ENCODE measurements around the gene DMD. TPM values are rescaled to one million over a fixed set of nuclear protein-coding genes. Genes with fewer than 3 reads are reported as not detected.
"Not testable (repeated sequence)": the region's sequence is repeated elsewhere in the genome, so short reads cannot be mapped to it uniquely, and the experiment has no call there.

The DMD gene
- total RNA-seq, 1 donor from 2014 or later, result 3.8 TPM

GRCh38 chrX:32867781-32868523 lies 343.4 kb downstream of the DMD start:
- DNase-seq (ENCODE audit: low read depth in 2 of 2), result no peak

- DNase-seq (ENCODE audit: low read depth in 2 of 2), result no peak
These were observed 359.1 kb downstream of the DMD start for GRCh38 chrX:32852203-32852602.

DNA sequence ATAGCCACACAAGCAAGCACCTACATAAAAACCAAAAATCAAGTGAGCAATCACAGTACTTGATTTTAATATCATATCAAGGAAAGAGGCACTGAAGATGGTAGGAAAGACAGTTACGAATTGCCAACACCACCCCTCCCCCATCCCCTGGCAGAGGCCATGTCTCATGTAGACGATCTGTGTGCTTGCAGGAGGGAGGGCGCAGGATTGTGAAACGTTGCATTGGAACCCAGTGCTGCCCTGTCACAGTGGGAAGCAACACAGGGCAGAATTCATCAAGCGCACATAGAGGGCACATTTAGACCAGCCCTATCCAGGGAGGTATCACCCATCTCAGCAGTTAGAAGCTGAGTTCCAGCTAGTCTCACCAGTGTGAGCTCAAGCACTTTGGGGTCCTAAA lies 359.8 kb downstream of the DMD start:
- no peak for DNase-seq (ENCODE audit: low read depth in 2 of 2)

DNA sequence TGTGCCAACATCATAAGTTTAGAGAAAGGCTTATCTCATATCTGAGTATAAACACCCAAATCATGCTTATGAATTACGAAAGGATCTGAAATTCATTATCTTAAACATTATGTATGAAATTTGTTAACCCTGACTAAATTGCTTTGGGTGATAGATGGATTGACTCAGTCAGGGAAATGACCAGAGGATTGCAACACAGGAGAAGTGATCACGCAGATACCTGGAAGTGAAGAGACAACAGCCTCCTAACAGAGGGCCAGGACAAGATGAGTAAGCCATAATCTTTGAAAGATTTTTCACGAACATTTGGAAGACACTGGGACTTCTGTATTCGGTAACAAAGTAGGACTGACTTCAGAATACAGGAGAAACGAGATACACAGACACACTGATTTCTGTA lies 363.4 kb downstream of the DMD start:
- no peak for DNase-seq (ENCODE audit: low read depth in 2 of 2)

- no peak for DNase-seq (ENCODE audit: low read depth in 2 of 2)
These were observed 369.3 kb downstream of the DMD start for GRCh38 chrX:32842053-32842452.

DNA sequence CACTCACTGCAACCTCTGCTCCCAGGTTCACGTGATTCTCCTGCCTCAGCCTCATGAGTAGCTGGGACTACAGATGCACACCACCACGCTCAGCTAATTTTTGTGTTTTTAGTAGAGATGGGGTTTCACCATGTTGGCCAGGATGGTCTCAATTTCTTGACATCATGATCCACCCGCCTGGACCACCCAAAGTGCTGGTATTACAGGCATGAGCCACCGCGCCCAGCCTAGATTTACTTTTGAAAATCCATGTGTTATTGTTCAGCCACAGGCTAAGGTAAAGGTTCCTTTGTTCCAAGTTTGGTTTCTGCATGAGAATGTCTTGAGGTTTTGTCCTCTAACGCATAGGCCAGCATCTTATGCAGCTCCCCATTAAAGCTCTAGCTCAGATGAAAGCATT lies 371.6 kb downstream of the DMD start:
- DNase-seq (ENCODE audit: low read depth in 2 of 2), result no peak

DNA sequence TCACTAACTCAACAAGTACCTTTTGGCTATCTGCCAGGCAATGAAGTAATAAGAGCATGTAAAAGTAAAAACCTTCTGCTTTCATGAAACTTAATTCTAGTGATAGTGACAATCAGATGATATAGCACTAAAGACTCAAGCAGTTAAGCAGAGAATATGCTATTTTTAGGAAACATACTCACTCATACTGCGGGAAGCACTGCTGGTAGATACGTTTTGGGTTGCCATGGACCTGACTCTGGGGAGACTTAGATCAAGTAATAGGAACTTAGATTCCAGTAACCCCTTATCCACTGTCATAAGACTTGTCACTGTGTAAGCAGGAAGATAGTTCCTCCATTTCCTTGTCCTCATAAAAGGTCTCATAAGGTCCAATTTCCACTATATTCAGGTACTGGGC lies 386.3 kb downstream of the DMD start:
- DNase-seq (ENCODE audit: low read depth in 2 of 2), result no peak

DNA sequence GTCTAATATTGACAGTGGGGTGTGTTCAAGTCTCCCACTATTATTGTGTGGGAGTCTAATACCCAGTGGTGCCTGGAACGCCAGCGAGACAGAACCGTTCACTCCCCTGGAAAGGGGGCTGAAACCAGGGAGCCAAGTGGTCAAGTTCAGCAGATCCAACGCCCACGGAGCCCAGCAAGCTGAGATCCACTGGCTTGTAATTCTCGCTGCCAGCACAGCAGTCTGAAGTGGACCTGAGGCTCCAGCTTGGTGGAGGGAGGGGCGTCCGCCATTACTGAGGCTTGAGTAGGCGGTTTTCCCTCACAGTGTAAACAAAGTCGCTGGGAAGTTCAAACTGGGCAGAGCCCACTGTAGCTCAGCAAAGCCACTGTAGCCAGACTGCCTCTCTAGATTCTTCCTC lies 407.3 kb downstream of the DMD start:
- DNase-seq (ENCODE audit: low read depth in 2 of 2), result no peak

DNA sequence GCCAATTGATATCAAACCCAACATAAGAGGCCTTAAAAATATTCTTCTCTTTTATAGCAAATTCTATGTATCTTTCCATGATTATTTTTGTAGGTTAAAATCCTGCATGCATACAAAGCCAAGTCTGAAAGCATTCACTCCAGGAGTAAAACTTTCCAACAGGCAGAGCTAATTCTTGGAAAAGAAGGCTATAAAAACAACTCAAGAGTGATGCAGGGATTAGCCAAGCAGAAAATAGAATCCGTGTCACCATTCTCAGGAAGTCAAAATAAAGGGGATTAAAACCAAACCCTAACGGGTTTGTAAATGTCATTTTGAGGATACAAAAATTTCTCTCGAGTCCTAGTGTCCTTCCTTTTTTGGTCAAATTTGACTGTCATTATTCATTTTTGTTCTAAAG lies 412.4 kb downstream of the DMD start:
- DNase-seq (ENCODE audit: low read depth in 2 of 2), result no peak

DNA sequence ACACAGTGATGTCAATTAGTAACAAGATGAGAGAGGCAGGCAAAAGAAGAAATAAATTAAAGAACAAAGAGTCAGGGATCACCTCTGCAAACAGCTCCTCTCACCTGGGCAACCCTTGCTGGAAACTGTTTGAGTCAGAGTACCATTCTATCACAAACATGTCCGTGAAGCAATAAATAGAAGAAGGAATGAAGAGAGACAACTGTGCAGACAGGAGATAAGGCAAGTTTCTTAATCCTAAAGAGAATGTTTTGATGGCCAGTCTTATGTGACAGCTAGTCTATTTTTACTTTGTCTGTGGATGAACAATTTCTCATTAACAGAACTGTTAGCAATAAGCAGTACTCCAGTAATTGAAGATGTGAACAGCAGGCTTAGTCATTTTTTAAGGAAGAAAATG lies 422.4 kb downstream of the DMD start:
- no peak for DNase-seq (ENCODE audit: low read depth in 2 of 2)

DNA sequence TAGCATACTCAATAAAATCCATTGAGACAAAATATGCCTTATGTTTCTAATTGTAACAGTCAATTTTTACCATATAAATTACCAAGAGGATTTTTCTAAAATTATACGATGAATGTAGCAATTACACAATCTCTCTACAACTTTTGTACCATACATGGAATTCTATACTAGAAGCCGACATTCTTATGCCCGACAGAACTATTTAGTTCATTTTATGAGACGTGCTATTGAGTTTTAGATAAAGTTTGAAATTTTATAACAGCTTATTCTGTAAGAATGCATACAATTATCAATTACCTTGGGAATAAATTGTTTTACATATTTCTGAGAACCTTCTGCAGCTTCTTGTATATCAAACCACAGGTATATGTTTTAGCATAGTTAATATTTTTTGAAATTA lies 431.2 kb downstream of the DMD start:
- no peak for DNase-seq (ENCODE audit: low read depth in 2 of 2)

DNA sequence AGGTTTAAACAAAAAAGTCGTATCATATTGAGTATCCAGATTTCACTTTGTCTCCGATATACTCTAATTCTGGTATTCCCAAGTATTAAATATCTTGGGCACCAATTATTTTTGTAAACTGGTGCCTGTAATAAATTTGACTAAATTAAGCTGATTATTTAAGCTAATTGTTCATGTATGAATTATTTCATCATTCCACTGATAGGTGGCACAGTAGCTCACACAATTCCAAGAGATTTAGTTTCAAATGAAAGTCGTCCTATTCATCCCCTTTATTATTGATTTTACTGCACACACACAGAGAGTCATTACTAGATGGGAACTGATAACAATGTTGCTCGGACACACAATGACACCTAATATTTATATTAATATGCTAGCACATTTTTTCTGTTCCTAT lies 432.4 kb downstream of the DMD start:
- no peak for DNase-seq (ENCODE audit: low read depth in 2 of 2)

- DNase-seq (ENCODE audit: low read depth in 2 of 2), result no peak
These were observed 436.4 kb downstream of the DMD start for GRCh38 chrX:32774966-32775365.

- no peak for DNase-seq (ENCODE audit: low read depth in 2 of 2)
These were observed 462.3 kb downstream of the DMD start for GRCh38 chrX:32749070-32749469.

GRCh38 chrX:32745323-32745722 lies 466.0 kb downstream of the DMD start:
- DNase-seq (ENCODE audit: low read depth in 2 of 2), result no peak

DNA sequence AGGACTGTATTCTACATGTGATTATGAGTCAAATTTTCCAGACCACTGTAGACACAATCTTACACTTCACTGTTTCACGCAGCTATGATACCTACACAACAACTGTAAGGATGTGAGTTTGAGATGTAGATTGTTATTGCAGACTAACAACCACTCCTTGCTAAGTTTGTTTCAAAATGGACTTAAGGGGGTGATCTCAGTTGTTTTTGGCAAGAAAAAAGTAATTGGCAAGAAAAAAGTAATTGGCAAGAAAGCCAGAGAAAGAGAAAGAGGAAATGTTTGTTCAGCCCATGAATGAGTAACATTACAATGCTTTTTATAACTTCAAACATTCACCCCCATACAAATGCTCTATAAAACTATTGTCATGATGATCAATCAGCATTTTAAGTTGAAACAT lies 466.4 kb downstream of the DMD start:
- no peak for DNase-seq (ENCODE audit: low read depth in 2 of 2)

DNA sequence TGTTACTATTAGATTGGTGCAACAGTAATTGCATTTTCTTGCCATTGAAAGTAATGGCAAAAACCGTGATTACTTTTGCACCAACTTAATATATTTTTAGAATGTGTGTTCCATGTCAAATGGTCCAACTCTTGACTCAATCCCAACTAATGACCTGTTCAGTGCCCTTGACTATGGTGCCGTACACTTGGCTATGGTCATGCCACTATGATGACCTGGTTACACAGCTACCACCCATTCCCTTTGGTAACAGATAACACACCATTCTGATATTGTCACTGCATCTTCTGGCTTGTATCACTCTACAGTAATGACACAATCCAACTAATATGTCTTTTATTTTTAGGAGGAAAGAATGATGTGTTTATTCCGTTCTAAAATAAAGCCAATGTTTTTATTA lies 469.4 kb downstream of the DMD start:
- no peak for DNase-seq (ENCODE audit: low read depth in 2 of 2)

DNA sequence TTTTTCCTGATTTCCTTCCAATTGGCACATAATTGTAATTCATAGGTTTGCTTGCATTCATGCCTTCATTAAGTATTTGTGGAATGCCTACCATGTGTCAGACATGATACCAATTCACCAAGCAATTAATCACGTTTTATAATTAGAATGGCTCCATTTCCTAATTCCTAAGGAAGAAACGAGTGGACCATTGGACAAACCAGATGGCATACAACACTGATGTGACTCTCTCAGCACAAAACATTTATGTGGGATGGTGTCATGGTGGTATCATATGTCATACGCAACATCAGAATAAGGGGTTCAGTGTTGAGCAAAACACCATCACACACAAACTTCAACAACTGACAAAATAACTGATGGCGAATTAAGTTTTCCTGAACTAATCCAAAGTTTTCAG lies 502.8 kb downstream of the DMD start:
- no peak for DNase-seq (ENCODE audit: low read depth in 2 of 2)

- DNase-seq (ENCODE audit: low read depth in 2 of 2), result not testable (repeated sequence)
These were observed 506.0 kb downstream of the DMD start for GRCh38 chrX:32705385-32705784.

- no peak for DNase-seq (ENCODE audit: low read depth in 2 of 2)
These were observed 524.0 kb downstream of the DMD start for GRCh38 chrX:32687379-32687778.

GRCh38 chrX:32678487-32678886 lies 532.9 kb downstream of the DMD start:
- no peak for DNase-seq (ENCODE audit: low read depth in 2 of 2)

DNA sequence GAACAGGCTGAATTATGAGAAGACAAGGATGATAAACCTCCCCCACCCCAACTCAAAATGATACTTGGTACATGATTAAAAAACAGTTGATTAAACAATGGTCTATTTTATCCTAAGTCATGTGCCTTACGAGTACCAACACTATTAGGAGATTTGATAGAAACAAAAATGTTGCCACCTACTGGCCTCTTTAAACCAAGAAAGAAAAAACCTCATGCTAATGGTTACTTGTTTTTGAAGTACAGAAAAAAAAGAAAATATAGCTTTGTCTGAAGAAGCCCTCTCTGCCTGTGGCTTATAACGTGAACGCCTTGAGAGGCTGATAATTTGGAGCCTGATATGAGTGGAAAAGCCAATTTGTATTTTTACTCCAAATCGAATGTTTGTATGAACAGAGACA lies 538.2 kb downstream of the DMD start:
- peak in 1 of 2 donors; percentile 0 for DNase-seq (ENCODE audit: low read depth in 2 of 2)

DNA sequence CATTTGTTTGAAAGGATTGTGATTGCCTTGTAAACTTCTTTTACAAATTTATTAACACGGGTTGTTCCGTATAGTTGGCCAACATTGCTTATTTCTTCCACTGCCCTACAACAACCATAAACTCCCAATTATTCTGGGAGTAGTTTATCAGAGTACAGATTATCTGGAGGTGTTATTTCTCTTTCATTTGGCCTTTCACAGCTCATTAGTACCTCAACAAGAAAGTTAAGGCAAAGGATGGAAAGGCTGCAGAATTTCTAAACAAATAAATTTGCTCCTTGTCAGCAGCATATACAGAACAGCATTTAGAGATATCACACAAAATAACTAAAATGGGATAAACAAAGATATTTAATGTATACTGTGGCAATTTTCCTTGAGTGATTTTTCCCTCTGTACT lies 548.8 kb downstream of the DMD start:
- DNase-seq (ENCODE audit: low read depth in 2 of 2), result no peak
